ENCODE results near the gene EFNB3.

Gene EFNB3, protein sequence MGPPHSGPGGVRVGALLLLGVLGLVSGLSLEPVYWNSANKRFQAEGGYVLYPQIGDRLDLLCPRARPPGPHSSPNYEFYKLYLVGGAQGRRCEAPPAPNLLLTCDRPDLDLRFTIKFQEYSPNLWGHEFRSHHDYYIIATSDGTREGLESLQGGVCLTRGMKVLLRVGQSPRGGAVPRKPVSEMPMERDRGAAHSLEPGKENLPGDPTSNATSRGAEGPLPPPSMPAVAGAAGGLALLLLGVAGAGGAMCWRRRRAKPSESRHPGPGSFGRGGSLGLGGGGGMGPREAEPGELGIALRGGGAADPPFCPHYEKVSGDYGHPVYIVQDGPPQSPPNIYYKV

DNA sequence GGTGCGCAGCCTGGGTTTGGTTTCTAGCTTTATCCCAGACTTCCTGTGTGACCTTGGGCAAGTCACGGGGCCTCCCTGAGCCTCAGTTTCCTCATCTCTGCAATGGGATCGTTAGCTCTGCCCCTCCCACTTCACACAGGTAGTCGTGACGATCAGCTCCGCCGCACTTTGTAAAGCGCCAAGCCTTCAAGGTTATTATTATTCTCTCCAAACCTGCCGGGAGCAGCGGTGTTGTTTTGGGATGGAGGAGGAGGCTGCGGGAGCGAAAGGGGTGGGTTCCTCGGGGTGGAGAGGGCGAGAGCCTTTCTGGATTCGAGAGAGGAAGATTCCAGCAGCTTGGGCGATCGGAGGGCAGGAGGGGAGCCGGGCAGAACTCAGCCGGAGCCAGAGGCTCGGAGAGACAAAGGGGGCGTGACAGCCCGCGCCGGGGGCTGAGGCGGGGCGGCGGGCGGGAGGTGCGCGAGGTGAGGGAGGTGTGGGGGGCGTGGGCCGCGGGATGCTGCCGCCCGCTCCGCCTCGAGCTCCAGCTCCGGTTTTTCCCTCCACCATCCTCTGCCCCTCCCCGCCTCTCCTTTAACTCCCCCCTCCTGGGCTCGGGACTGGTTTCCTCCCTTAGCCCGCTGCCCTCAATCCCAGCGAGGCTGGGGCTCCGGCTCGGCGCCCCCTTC is at the start of gene EFNB3:
TSS of gene EFNB3 (plus strand) at position 602 of the 668 bp plus-strand sequence. CDS start 397 bp downstream, outside the sequence.
- H3K27ac ChIP-seq (ENCODE audit: low read length): no peak within 1 kb of the TSS
- no peaks in the 10 kb centered on the region for H3K27me3 ChIP-seq (ENCODE audit: control insufficient read depth, insufficient read depth, low read length)
- H3K4me3 ChIP-seq (ENCODE audit: low read length): peak within 1 kb of the TSS; percentile 64
- no peaks in the 10 kb centered on the region; the same call in 1 of the 2 replicates for H3K36me3 ChIP-seq (ENCODE audit: control insufficient read depth, insufficient read depth, low read length)
- WGBS (ENCODE audit: insufficient coverage, insufficient read length): no CpG with 5 or more reads among the region's 45 CpGs
- H3K4me1 ChIP-seq (ENCODE audit: control insufficient read depth, insufficient read depth, low read length): peaks cover 8% of the 10 kb centered on the region
- H3K9me3 ChIP-seq (ENCODE audit: control insufficient read depth, insufficient read depth, low read length): no peaks in the 10 kb centered on the region
- DNase-seq (ENCODE audit: low read depth, low spot score): no peak

DNA sequence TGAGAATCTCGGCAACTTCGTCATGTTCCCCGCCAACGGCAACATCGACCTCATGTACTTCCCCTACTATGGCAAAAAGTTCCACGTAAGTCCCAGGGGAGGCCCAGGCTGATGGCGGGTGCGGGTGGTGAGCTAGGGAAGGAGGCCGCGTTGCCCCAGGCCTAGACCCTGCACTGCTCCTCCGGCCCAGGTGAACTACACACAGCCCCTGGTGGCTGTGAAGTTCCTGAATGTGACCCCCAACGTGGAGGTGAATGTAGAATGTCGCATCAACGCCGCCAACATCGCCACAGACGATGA is 49.5 kb upstream of the EFNB3 start:
- no peak for DNase-seq (ENCODE audit: low read depth, low spot score)
- no peaks in the 10 kb centered on the region for H3K9me3 ChIP-seq (ENCODE audit: control insufficient read depth, insufficient read depth, low read length)
- H3K27ac ChIP-seq (ENCODE audit: low read length): no peak overlapping the region
- peaks cover 6% of the 10 kb centered on the region; the same call in 1 of the 2 replicates for H3K4me1 ChIP-seq (ENCODE audit: control insufficient read depth, insufficient read depth, low read length)
- WGBS (ENCODE audit: insufficient coverage, insufficient read length): no CpG with 5 or more reads among the region's 17 CpGs
- no peaks in the 10 kb centered on the region for H3K36me3 ChIP-seq (ENCODE audit: control insufficient read depth, insufficient read depth, low read length)
- no peak overlapping the region for H3K4me3 ChIP-seq (ENCODE audit: low read length)
- H3K27me3 ChIP-seq (ENCODE audit: control insufficient read depth, insufficient read depth, low read length): no peaks in the 10 kb centered on the region; the same call in 1 of the 2 replicates

DNA sequence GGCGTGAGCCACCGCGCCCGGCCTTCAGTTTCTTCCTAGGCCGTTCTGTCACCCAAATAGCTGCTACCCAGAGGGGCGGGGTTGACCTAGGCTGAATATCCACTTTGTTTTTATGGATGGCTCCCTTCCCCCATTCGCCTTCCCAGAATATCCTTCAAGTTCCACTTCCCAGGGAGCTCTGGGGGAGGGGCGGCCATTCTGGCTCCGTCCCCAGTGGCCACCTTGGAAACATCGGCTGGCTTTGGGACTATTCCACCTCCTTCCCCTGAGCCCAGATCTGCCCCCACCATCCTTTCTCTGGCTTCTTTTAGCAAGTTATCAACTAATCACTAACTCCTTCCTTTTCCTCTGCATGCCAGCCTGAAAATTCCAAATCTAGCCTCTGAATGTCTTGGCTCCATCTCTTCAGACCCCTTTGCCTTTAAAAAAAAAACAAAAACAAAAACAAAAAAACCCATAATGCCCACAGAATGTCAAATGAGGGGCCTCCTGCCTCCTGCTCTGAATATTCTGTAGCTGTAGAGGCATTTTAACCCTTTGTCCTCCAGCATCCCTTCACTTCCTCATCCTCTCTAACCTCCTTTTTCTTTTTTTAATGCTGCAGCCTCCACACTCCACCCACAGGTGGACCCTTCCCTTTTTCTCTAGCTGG is 47.9 kb upstream of the EFNB3 start:
- H3K9me3 ChIP-seq (ENCODE audit: control insufficient read depth, insufficient read depth, low read length): no peaks in the 10 kb centered on the region
- H3K27ac ChIP-seq (ENCODE audit: low read length): no peak overlapping the region
- H3K36me3 ChIP-seq (ENCODE audit: control insufficient read depth, insufficient read depth, low read length): no peaks in the 10 kb centered on the region
- no peaks in the 10 kb centered on the region; the same call in 1 of the 2 replicates for H3K27me3 ChIP-seq (ENCODE audit: control insufficient read depth, insufficient read depth, low read length)
- peak; percentile 90 for DNase-seq (ENCODE audit: low read depth, low spot score)
- peaks cover 6% of the 10 kb centered on the region; the same call in 1 of the 2 replicates for H3K4me1 ChIP-seq (ENCODE audit: control insufficient read depth, insufficient read depth, low read length)
- H3K4me3 ChIP-seq (ENCODE audit: low read length): peak overlapping the region; percentile 18; the same call in 1 of the 2 replicates
- no CpG with 5 or more reads among the region's 10 CpGs for WGBS (ENCODE audit: insufficient coverage, insufficient read length)

DNA sequence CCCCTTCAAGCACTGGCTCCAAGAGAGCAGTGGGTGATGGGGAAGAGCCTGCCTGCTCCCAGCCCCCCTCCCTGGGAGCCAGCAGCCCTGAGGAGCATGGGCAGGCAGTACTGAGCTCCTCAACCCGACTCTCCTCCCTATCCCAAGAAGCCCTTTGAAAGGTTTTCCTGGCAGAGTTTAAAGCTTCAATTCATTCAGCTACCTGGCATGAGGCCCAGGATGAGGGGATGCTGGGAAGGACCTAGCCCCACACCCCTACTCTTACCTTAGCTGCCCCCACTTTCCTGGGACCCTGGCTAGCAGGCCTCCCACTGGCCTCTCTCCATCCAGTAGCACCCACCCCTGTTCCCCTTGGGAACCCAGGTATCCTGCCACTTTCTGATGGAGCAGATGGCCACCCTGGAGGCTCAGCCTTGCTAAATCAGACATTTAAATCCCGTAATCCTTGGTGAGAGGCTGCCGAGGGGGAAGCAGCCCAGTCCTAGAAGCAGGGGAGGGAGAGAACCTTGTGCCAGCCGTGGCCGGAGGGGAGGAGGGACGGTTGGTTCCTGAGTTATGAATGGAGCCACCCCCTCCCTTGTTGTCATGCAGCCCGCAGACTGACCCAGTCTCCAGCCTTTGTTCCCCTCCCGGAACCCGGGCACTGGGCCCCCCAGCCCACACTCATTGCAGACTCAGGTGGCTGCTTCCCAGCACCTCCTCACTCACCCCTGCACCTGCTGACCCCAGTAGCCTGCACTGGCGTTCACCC is 37.2 kb upstream of the EFNB3 start:
- no peak for DNase-seq (ENCODE audit: low read depth, low spot score)
- no CpG with 5 or more reads among the region's 10 CpGs for WGBS (ENCODE audit: insufficient coverage, insufficient read length)
- H3K27ac ChIP-seq (ENCODE audit: low read length): no peak overlapping the region

DNA sequence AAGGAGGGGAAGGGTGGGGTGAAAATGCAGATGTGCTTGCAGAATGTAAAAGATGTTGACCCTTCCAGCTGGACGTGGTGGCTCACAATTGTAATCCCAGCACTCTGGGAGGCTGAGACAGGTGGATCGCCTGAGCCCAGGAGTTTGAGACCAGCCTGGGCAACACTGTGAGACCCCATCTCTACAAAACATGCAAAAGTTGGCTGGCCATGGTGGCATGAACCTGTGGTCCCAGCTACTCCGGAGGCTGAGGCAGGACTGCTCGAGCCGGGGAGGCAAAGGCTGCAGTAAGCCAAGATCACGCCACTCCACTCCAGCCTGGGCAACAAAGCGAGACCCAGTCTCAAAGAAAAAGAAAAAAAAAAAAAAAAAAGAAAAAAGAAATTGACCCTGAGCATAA is 36.5 kb upstream of the EFNB3 start:
- no peak for DNase-seq (ENCODE audit: low read depth, low spot score)
- no CpG with 5 or more reads among the region's 7 CpGs for WGBS (ENCODE audit: insufficient coverage, insufficient read length)
- H3K27ac ChIP-seq (ENCODE audit: low read length): no peak overlapping the region
- peaks cover 1% of the 10 kb centered on the region; the same call in 1 of the 2 replicates for H3K4me1 ChIP-seq (ENCODE audit: control insufficient read depth, insufficient read depth, low read length)
- H3K4me3 ChIP-seq (ENCODE audit: low read length): no peak overlapping the region
- peaks cover 34% of the 10 kb centered on the region for H3K36me3 ChIP-seq (ENCODE audit: control insufficient read depth, insufficient read depth, low read length)
- no peaks in the 10 kb centered on the region for H3K27me3 ChIP-seq (ENCODE audit: control insufficient read depth, insufficient read depth, low read length)
- no peaks in the 10 kb centered on the region for H3K9me3 ChIP-seq (ENCODE audit: control insufficient read depth, insufficient read depth, low read length)

More for the DNA sequence above, 37.2 kb upstream of the EFNB3 start:
- Histone ChIP-seq H3K4me1 (ENCODE audit: control insufficient read depth, insufficient read depth, low read length) (peaks cover 1% of the 10 kb centered on the region; the same call in 1 of the 2 replicates), H3K4me3 (ENCODE audit: low read length) (no peak overlapping the region), H3K27me3 (ENCODE audit: control insufficient read depth, insufficient read depth, low read length) (no peaks in the 10 kb centered on the region), H3K9me3 (ENCODE audit: control insufficient read depth, insufficient read depth, low read length) (no peaks in the 10 kb centered on the region), H3K36me3 (ENCODE audit: control insufficient read depth, insufficient read depth, low read length) (peaks cover 32% of the 10 kb centered on the region)

DNA sequence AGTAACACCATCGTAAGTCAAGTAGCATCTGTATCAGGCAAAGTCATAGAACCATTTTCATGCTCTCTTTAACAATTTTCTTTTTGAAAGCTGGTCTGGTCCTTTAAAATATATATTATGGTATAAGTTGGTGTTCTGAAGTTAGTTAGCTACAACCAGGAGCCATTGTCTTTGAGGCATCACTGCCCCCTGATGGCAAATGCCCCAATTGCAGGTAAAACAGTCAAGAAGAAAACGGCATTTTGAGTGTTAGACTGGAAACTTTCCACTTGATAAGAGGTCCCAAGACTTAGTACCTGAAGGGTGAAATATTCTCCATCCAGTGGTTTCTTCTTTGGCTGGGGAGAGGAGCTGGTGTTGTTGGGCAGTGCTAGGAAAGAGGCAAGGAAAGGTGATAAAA is 31.8 kb upstream of the EFNB3 start:
- H3K27ac ChIP-seq (ENCODE audit: low read length): no peak overlapping the region
- no peak for DNase-seq (ENCODE audit: low read depth, low spot score)
- WGBS (ENCODE audit: insufficient coverage, insufficient read length): no CpG with 5 or more reads among the region's 2 CpGs

DNA sequence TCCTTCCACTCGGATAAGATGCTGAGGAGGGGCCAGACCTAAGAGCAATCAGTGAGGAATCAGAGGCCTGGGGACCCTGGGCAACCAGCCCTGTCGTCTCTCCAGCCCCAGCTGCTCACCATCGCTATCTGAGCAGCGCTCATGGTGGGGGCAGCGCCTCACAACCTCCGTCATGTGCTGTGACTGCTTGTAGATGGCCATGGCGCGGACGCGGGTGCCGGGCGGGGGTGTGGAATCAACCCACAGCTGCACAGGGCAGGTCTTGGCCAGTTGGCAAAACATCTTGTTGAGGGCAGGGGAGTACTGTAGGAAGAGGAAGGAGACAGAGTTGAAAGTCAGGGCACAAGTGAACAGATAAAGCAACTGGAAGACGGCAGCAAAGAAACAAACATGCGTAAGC is 30.1 kb upstream of the EFNB3 start:
- Histone ChIP-seq H3K9me3 (ENCODE audit: control insufficient read depth, insufficient read depth, low read length) (no peaks in the 10 kb centered on the region), H3K4me1 (ENCODE audit: control insufficient read depth, insufficient read depth, low read length) (peaks cover 7% of the 10 kb centered on the region), H3K27me3 (ENCODE audit: control insufficient read depth, insufficient read depth, low read length) (no peaks in the 10 kb centered on the region), H3K4me3 (ENCODE audit: low read length) (no peak overlapping the region), H3K36me3 (ENCODE audit: control insufficient read depth, insufficient read depth, low read length) (peaks cover 34% of the 10 kb centered on the region), H3K27ac (ENCODE audit: low read length) (no peak overlapping the region)
- DNase-seq (ENCODE audit: low read depth, low spot score): no peak
- no CpG with 5 or more reads among the region's 14 CpGs for WGBS (ENCODE audit: insufficient coverage, insufficient read length)

More for the DNA sequence above, 31.8 kb upstream of the EFNB3 start:
- H3K4me3 ChIP-seq (ENCODE audit: low read length): no peak overlapping the region
- H3K9me3 ChIP-seq (ENCODE audit: control insufficient read depth, insufficient read depth, low read length): no peaks in the 10 kb centered on the region
- no peaks in the 10 kb centered on the region for H3K27me3 ChIP-seq (ENCODE audit: control insufficient read depth, insufficient read depth, low read length)
- peaks cover 48% of the 10 kb centered on the region for H3K36me3 ChIP-seq (ENCODE audit: control insufficient read depth, insufficient read depth, low read length)
- peaks cover 7% of the 10 kb centered on the region for H3K4me1 ChIP-seq (ENCODE audit: control insufficient read depth, insufficient read depth, low read length)

DNA sequence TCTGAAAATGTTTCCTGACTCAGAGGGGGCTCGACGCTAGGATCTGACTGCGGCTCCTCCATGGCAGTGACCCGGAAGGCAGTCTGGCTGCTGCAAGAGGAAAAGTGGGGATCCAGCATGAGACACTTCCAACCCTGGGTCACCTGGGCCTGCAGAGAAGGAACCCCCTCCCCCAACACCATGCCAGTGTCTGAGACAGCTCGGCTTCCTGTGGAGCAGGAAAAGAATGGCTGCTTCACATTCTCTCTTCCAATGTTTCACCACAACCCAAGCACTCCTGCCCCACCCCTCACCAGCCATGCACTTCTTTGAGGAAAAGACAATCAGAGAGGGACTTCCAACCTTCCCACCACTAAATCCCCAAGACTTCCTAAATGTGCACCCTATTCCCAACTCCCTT is 28.5 kb upstream of the EFNB3 start:
- no peaks in the 10 kb centered on the region for H3K9me3 ChIP-seq (ENCODE audit: control insufficient read depth, insufficient read depth, low read length)
- DNase-seq (ENCODE audit: low read depth, low spot score): no peak
- WGBS (ENCODE audit: insufficient coverage, insufficient read length): no CpG with 5 or more reads among the region's 5 CpGs
- no peaks in the 10 kb centered on the region for H3K27me3 ChIP-seq (ENCODE audit: control insufficient read depth, insufficient read depth, low read length)
- peaks cover 27% of the 10 kb centered on the region for H3K36me3 ChIP-seq (ENCODE audit: control insufficient read depth, insufficient read depth, low read length)
- no peak overlapping the region for H3K27ac ChIP-seq (ENCODE audit: low read length)
- H3K4me1 ChIP-seq (ENCODE audit: control insufficient read depth, insufficient read depth, low read length): peaks cover 7% of the 10 kb centered on the region
- H3K4me3 ChIP-seq (ENCODE audit: low read length): no peak overlapping the region

DNA sequence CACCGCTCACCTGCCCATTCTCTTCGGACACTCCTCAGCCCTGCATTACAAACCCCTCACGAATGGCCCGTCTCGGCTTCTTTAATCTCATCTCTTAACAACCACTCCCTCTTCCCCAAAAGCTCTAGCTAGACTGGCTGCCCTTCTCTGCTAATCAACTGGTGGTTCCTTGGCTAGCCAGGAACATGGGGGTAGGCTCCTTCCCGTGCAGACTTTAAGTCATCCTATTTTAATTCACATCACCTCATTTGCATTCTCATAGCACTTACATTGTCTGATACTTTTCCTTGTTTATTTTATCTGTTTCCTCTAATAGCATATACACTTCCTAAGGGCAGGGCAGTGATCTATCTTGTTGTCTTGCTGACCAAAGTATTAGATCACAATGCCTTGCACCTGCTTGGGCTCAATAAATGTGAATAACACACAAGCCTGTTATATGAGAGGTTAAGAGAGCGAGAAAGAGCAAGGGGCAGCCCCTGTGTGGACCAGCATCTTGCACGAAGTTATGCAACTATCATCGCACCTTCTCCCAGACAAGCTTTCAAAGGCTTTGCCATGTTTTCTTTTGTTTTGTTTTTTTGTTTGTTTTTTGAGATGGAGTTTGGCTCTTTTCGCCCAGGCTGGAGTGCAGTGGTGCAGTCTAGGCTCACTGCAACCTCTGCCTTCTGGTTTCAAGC is 27.5 kb upstream of the EFNB3 start:
- Histone ChIP-seq H3K9me3 (ENCODE audit: control insufficient read depth, insufficient read depth, low read length) (no peaks in the 10 kb centered on the region), H3K4me3 (ENCODE audit: low read length) (no peak overlapping the region), H3K4me1 (ENCODE audit: control insufficient read depth, insufficient read depth, low read length) (peaks cover 7% of the 10 kb centered on the region), H3K27me3 (ENCODE audit: control insufficient read depth, insufficient read depth, low read length) (no peaks in the 10 kb centered on the region), H3K36me3 (ENCODE audit: control insufficient read depth, insufficient read depth, low read length) (peaks cover 20% of the 10 kb centered on the region), H3K27ac (ENCODE audit: low read length) (no peak overlapping the region)
- DNase-seq (ENCODE audit: low read depth, low spot score): peak; percentile 35
- no CpG with 5 or more reads among the region's 10 CpGs for WGBS (ENCODE audit: insufficient coverage, insufficient read length)

All from iPS DF 6.9 (cell line).